Measurements from ENCODE around the gene PDE4DIP.
"Not testable (repeated sequence)": the region's sequence is repeated elsewhere in the genome, so short reads cannot be mapped to it uniquely, and the experiment has no call there.

PDE4DIP gene

DNA sequence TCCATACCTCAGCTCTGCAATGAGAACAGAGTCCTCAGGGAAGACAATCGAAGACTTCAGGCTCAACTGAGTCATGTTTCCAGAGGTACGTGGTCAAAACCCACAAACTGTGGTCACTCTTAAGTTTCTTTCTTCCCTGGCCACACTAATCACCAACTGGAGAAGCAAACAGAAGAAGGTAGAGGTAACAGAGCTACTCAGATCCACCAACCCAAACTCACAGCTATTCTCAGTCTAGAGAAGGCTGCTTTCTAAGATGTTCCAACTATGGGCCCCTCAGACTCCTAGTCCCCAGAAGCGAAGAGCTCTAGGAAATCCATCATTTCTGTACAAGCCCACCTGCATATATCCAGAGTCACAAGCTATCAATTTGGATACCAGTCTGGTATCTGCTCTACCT lies 174.3 kb downstream of the PDE4DIP start:
- not testable (repeated sequence) for FAIRE-seq; DNase-seq (ENCODE audit: insufficient read length, low spot score)

DNA sequence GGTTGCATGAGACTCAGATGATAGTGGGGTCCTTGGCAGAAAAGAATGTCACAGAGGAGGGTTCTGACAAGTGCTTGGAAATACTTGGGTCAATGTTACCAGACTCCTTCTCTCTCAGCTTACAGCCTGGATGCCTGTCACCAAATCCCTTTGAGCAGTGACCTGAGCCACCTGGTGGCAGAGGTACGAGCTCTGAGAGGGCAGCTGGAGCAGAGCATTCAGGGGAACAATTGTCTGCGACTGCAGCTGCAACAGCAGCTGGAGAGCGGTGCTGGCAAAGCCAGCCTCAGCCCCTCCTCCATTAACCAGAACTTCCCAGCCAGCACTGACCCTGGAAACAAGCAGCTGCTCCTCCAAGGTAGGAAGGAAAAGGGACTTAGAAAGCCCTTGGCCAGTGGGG lies 180.1 kb downstream of the PDE4DIP start:
- DNase-seq (ENCODE audit: insufficient read length, low spot score); FAIRE-seq: not testable (repeated sequence)

DNA sequence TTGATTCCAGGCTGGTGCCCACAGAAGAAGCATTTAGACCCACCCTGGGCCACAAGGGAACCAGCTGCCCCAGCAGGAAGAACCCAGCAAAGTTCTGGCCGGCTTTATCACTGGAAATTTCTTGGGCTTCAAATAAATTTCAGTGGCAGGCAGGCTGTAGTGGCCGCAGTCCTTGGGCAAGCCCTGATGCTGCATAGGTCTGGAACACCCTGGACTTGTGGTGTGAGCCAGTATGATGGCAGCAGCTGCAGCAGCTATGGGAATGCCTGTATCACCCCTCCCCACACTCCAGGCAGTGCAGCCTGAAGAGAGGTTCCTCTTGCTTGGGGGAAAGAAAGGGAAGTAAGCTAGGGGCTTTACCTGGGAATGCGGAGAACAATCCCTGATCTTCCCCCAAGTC lies 189.7 kb downstream of the PDE4DIP start:
- DNase-seq (ENCODE audit: insufficient read length, low spot score); FAIRE-seq: not testable (repeated sequence)

DNA sequence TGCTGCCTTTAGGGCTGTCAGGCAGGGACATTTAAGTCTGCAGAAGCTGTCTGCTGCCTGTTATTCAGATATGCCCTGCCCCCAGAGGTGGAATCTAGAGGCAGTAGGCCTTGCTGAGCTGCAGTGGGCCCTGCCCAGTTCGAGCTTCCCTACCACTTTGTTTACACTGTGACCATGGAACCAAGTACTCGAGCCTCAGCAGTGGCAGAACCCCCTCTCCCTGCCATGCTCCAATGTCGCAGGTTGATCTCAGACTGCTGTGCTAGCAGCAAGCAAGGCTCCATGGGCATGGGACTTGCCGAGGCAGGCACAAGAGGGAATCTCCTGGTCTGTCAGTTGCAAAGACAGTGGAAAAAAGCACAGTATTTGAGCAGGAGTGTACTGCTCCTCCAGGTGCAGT lies 198.8 kb downstream of the PDE4DIP start:
- not testable (repeated sequence) for DNase-seq (ENCODE audit: insufficient read length, low spot score); FAIRE-seq

DNA sequence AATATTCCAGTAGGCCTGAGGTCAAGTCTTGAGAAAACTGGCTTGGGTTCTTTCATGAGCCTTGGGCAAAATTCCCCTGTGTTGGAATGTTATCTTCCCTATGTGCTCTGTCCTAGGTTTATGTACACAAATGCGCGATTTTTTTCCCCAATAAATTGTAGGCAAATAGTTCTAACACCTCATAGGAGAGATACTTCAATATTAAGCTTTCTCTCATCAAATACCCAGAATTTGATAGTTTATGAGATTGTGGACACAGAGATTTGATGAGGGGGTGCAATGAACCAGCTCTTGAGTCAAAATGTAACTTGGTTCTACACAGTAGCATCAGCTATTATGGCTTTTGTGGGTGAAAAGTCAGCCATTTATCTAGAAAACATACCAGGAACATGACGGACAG lies 220.4 kb downstream of the PDE4DIP start:
- not testable (repeated sequence) for FAIRE-seq; DNase-seq (ENCODE audit: insufficient read length, low spot score)

DNA sequence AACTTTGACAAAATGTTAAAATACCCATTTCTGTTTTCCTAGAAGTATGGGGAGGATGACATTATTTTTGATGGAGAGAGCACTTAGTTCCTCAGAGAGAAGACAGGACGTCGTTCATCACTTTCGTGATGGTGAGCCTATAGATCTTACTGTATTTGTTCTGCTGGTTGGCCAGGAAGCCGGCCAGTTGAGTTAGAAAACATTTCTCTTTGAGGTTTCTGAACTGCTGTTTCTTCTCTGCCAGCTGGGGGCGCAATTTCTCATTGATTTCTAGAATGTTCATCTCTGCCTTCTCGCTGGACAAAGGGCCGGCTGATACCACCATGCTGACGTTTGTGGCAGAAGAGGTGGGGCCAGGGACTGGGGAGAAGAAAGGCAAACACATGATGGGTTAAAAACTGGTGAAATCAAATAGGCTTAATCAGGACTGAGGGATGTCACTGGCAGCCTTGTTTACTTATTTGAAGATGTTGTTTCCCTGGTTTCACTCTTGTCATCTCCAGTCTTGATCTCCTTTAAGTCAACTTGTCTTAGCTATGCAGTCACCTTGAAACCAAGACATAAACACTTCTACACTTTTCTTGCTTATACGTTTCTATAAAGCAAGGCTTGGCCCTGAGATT lies 231.4 kb downstream of the PDE4DIP start:
- not testable (repeated sequence) for DNase-seq (ENCODE audit: insufficient read length, low spot score); FAIRE-seq

Measured in HTR-8/SVneo (cell line).